Neural crest cell (in vitro differentiated cells): Measurements from ENCODE around the gene KISS1. TPM values are rescaled to one million over a fixed set of nuclear protein-coding genes. Genes with fewer than 3 reads are reported as not detected.

ENCODE experiments used
- DNase-seq: peaks from one replicate; pipeline ENCODE4 v3.0.0; 2021; ENCODE audit warnings: low read depth, mixed read lengths, low spot score
- H3K27ac Mint-ChIP-seq: one replicate; pipeline ENCODE4 v1.8.0; 2021; ENCODE audit warnings: mild to moderate bottlenecking, mixed read lengths; ENCODE audit not compliant: unreplicated experiment
- H3K27me3 Mint-ChIP-seq: 2 replicates; pipeline ENCODE4 v1.8.0; 2021; ENCODE audit warnings: low read depth, mild to moderate bottlenecking, mixed read lengths
- H3K36me3 Mint-ChIP-seq: 2 replicates; pipeline ENCODE4 v1.8.0; 2021; ENCODE audit warnings: low read depth, mild to moderate bottlenecking, mixed read lengths
- H3K4me1 Mint-ChIP-seq: 2 replicates; pipeline ENCODE4 v1.8.0; 2021; ENCODE audit warnings: mixed read lengths
- H3K4me3 Mint-ChIP-seq: one replicate; pipeline ENCODE4 v1.8.0; 2021; ENCODE audit warnings: mild to moderate bottlenecking, mixed read lengths
- H3K9me3 Mint-ChIP-seq: 2 replicates; pipeline ENCODE4 v1.8.0; 2021; ENCODE audit warnings: mixed read lengths
- CTCF ChIP-seq: fragments of 200-600 bp; sonication (generic); conservative IDR thresholded peaks from 2 replicates; pipeline ENCODE4 v1.5.0; 2021; ENCODE audit warnings: antibody characterized with exemption, mild to moderate bottlenecking
- total RNA-seq: library from RNA; stranded (reverse); gene quantifications from 2 replicates; pipeline ENCODE4 v1.2.1, GENCODE V29; 2021

Gene KISS1
- total RNA-seq, 1 donor from 2014 or later: not detected

- H3K4me1 Mint-ChIP-seq: no peaks in the 10 kb centered on the region
- DNase-seq: no peak
- TF ChIP-seq CTCF: no peak
- H3K27ac Mint-ChIP-seq: no peak overlapping the region
- no peaks in the 10 kb centered on the region for H3K36me3 Mint-ChIP-seq
- peaks cover 49% of the 10 kb centered on the region for H3K27me3 Mint-ChIP-seq
- H3K4me3 Mint-ChIP-seq: no peak overlapping the region
- H3K9me3 Mint-ChIP-seq: no peaks in the 10 kb centered on the region
These were observed 19.2 kb downstream of the KISS1 start for GRCh38 chr1:204177133-204177532.

DNA sequence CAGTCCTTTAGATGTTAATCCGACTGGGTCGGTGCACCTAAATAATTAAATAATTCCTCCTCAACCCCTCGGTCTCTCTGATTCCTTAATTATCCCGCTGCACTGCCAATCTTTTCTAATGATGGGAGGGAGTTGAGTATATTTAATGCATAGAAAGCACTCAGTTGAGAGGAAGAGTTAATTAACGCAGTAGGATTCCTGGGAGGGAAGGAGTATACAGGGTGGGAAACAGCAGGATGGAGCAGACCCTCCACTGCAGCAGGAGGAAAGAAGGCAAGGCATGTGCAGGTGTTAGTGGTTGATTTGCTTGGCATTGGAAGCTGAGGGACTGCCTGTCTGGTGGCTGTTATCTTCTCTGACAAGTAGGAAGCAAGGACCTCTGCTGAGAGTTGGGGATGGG is 20.2 kb downstream of the KISS1 start:
- H3K36me3 Mint-ChIP-seq: no peaks in the 10 kb centered on the region
- no peaks in the 10 kb centered on the region for H3K4me1 Mint-ChIP-seq
- H3K27me3 Mint-ChIP-seq: peaks cover 46% of the 10 kb centered on the region
- no peak for TF ChIP-seq CTCF
- H3K27ac Mint-ChIP-seq: no peak overlapping the region
- DNase-seq: no peak
- H3K9me3 Mint-ChIP-seq: no peaks in the 10 kb centered on the region
- H3K4me3 Mint-ChIP-seq: no peak overlapping the region

DNA sequence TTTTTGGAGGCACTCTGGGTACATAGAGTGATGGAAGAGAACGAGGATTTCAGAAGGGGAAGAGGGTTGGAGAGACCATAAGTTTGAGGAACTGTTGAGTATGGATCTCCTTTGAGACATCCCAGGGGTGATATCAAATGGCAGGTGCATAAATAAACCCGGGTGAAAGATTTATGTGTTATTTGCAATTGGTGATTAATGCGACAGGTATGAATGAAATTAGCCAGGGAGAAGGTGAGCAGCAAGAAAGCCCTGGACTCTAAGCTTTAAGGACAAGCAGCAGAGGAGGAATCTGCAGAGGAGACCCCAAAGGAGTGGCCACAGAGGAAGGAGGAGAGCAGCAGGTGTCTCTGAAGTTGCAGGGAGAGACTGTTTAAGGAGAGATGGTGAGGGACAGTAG is 21.3 kb downstream of the KISS1 start:
- no peak for DNase-seq
- Mint-ChIP-seq H3K36me3 (no peaks in the 10 kb centered on the region), H3K9me3 (peaks cover under 1% of the 10 kb centered on the region), H3K4me1 (no peaks in the 10 kb centered on the region), H3K4me3 (no peak overlapping the region), H3K27me3 (peaks cover 38% of the 10 kb centered on the region), H3K27ac (no peak overlapping the region)
- TF ChIP-seq CTCF: no peak

- Mint-ChIP-seq H3K27ac (no peak overlapping the region), H3K36me3 (no peaks in the 10 kb centered on the region), H3K9me3 (peaks cover 4% of the 10 kb centered on the region), H3K4me1 (no peaks in the 10 kb centered on the region), H3K4me3 (no peak overlapping the region), H3K27me3 (peaks cover 26% of the 10 kb centered on the region)
- no peak for DNase-seq
- TF ChIP-seq CTCF: no peak
These were observed 23.8 kb downstream of the KISS1 start for GRCh38 chr1:204172404-204173029.

GRCh38 chr1:204171751-204172178 is 24.5 kb downstream of the KISS1 start:
- no peak for DNase-seq
- no peak for TF ChIP-seq CTCF
- no peaks in the 10 kb centered on the region for H3K4me1 Mint-ChIP-seq
- no peak overlapping the region for H3K27ac Mint-ChIP-seq
- no peaks in the 10 kb centered on the region for H3K36me3 Mint-ChIP-seq
- H3K27me3 Mint-ChIP-seq: peaks cover 28% of the 10 kb centered on the region
- peaks cover 4% of the 10 kb centered on the region for H3K9me3 Mint-ChIP-seq
- H3K4me3 Mint-ChIP-seq: no peak overlapping the region
